Right lobe of liver (tissue), 6 donors: ENCODE results near the gene OSCP1. TPM values are rescaled to one million over a fixed set of nuclear protein-coding genes. Genes with fewer than 3 reads are reported as not detected.

Source experiments
- ATAC-seq, 4 donors: fragments of 200-7000 bp; cut with Tn5 transposase; one replicate each; pipeline ENCODE4 v1.9.1; 2020; ENCODE audit warnings: mild to moderate bottlenecking in 4 of 4, moderate library complexity in 4 of 4
- DNase-seq, 3 donors: peaks; one replicate each; pipeline ENCODE4 v3.0.0-alpha.2; 2020
- H3K27ac ChIP-seq, 3 donors: fragments of 200-600 bp; one replicate each; pipeline ENCODE4 v1.8.0; 2022
- H3K27me3 ChIP-seq, 2 donors: fragments of 200-600 bp; one replicate each; pipeline ENCODE4 v1.8.0; 2022
- H3K36me3 ChIP-seq, 4 donors: fragments of 200-600 bp; sonication (generic) in 1 of 4; one replicate each; pipeline versions ENCODE4 v1.5.1 to v1.8.0; 2017 to 2022; ENCODE audit warnings: control low read depth in 1 of 4
- H3K4me1 ChIP-seq, 4 donors: fragments of 200-600 bp; sonication (generic) in 1 of 4; one replicate each; pipeline versions ENCODE4 v1.5.1 to v1.8.0; 2017 to 2022; ENCODE audit warnings: control low read depth in 1 of 4
- H3K4me3 ChIP-seq, 3 donors: fragments of 200-600 bp; one replicate each; pipeline ENCODE4 v1.8.0; 2022
- H3K9me3 ChIP-seq, 4 donors: fragments of 200-600 bp; sonication (generic) in 1 of 4; one replicate each; pipeline versions ENCODE4 v1.5.1 to v1.8.0; 2017 to 2022; ENCODE audit warnings: control low read depth in 1 of 4
- CTCF ChIP-seq, 4 donors: fragments of 200-600 bp in 3 of 4; fragments of 450-650 bp in 1 of 4; IDR thresholded peaks; one replicate each; pipeline versions ENCODE4 v1.5.1 to v1.8.0; 2016 to 2022; ENCODE audit warnings: antibody characterized with exemption in 4 of 4, mild to moderate bottlenecking in 2 of 4
- POLR2A ChIP-seq: fragments of 450-650 bp; IDR thresholded peaks from one replicate; pipeline ENCODE4 v1.6.1; 2017; ENCODE audit warnings: antibody characterized with exemption, mild to moderate bottlenecking
- WGBS: methylation state at CpG from one replicate; pipeline ENCODE4 v1.1.6; 2018; ENCODE audit warnings: low coverage, low lambda C conversion rate; ENCODE audit not compliant: insufficient coverage; ENCODE audit errors: missing lambda C conversion rate; 5-methylcytosine and 5-hydroxymethylcytosine counted together
- intact Hi-C, 2 donors: fragments of 100-400 bp; cut with DNase I; formaldehyde crosslinking; loops; one replicate each; pipeline versions ENCODE4 v1.11.2 to v1.14.1; 2022
- total RNA-seq, 6 experiments: library from RNA; depleted of rRNA in 2 of 6; stranded (reverse); fragments of >200 nt in 2 of 6; fragmentation: NEBNext Ultra II Directional in 3 of 6; extraction: Animal tissue kit (Norgen Biotek cat#: 25700) in 3 of 6; gene quantifications; one replicate each; pipeline versions ENCODE4 v1.1.0 to v1.2.4, GENCODE V29; 2016 to 2023
- donor health status: DM: no; HTN: yes; CAD: no.
- donor health status: DM: no; HTN: no; CAD: no.
- donor health status: DM: no; HTN: no; CAD: no.
- donor health status: DM: no; HTN: yes; CAD: no.
- donor health status: DM: no; HTN: yes; CAD: no.

OSCP1 gene
- total RNA-seq, 6 experiments from 2014 or later = 0.40 to 4.9 (median 1.7) TPM

GRCh38 chr1:36446271-36446670 is 4.0 kb downstream of the OSCP1 start:
- H3K36me3 ChIP-seq = no peaks in the 10 kb centered on the region
- H3K27ac ChIP-seq = no peak overlapping the region
- no peak for DNase-seq
- H3K4me1 ChIP-seq = no peaks in the 10 kb centered on the region
- no peak for TF ChIP-seq POLR2A
- ATAC-seq = no peak
- no peaks in the 10 kb centered on the region for H3K9me3 ChIP-seq
- no peak overlapping the region for H3K4me3 ChIP-seq
- WGBS = 56% methylated on average over 8 of the region's 8 CpGs
- H3K27me3 ChIP-seq = no peaks in the 10 kb centered on the region
- intact Hi-C loops = no loop called here

- TF ChIP-seq POLR2A = no peak
- no peak for TF ChIP-seq CTCF (IDR thresholded peaks at IDR 0.05)
- no peaks in the 10 kb centered on the region for H3K4me1 ChIP-seq
- no peak for ATAC-seq
- WGBS = 83% methylated on average over 1 of the region's 2 CpGs
- no peaks in the 10 kb centered on the region for H3K36me3 ChIP-seq
- H3K27me3 ChIP-seq = no peaks in the 10 kb centered on the region
- H3K4me3 ChIP-seq = no peak overlapping the region
- H3K27ac ChIP-seq = no peak overlapping the region
- intact Hi-C loops = no loop called here
- no peak for DNase-seq
- no peaks in the 10 kb centered on the region for H3K9me3 ChIP-seq
Observed at GRCh38 chr1:36443297-36443696, 7.0 kb downstream of the OSCP1 start.

- H3K36me3 ChIP-seq = no peaks in the 10 kb centered on the region
- no peak overlapping the region for H3K27ac ChIP-seq
- 45% methylated on average over 3 of the region's 3 CpGs for WGBS
- ATAC-seq = no peak
- H3K27me3 ChIP-seq = no peaks in the 10 kb centered on the region
- intact Hi-C loops = no loop called here
- H3K4me1 ChIP-seq = no peaks in the 10 kb centered on the region
- H3K4me3 ChIP-seq = no peak overlapping the region
- H3K9me3 ChIP-seq = no peaks in the 10 kb centered on the region
- no peak for DNase-seq
- TF ChIP-seq CTCF (IDR thresholded peaks at IDR 0.05) (no peak), POLR2A (no peak)
Observed at GRCh38 chr1:36442337-36442736, 7.9 kb downstream of the OSCP1 start.

GRCh38 chr1:36440646-36441045 is 9.6 kb downstream of the OSCP1 start:
- intact Hi-C loops = no loop called here
- H3K4me3 ChIP-seq = no peak overlapping the region

GRCh38 chr1:36440044-36440443 is 10.2 kb downstream of the OSCP1 start:
- H3K27ac ChIP-seq = no peak overlapping the region
- intact Hi-C loops = no loop called here
- no peak for ATAC-seq
- H3K4me1 ChIP-seq = no peaks in the 10 kb centered on the region
- TF ChIP-seq CTCF (IDR thresholded peaks at IDR 0.05) = no peak
- no peak for TF ChIP-seq POLR2A
- no peak for DNase-seq
- no peaks in the 10 kb centered on the region for H3K27me3 ChIP-seq
- 71% methylated on average over 3 of the region's 3 CpGs for WGBS
- no peak overlapping the region for H3K4me3 ChIP-seq
- no peaks in the 10 kb centered on the region for H3K9me3 ChIP-seq
- no peaks in the 10 kb centered on the region for H3K36me3 ChIP-seq

More at GRCh38 chr1:36440646-36441045, 9.6 kb downstream of the OSCP1 start:
- Histone ChIP-seq H3K4me1 (no peaks in the 10 kb centered on the region), H3K9me3 (no peaks in the 10 kb centered on the region), H3K36me3 (no peaks in the 10 kb centered on the region), H3K27ac (no peak overlapping the region), H3K27me3 (no peaks in the 10 kb centered on the region)
- no peak for ATAC-seq
- TF ChIP-seq CTCF (IDR thresholded peaks at IDR 0.05) (no peak), POLR2A (no peak)
- 92% methylated on average over 3 of the region's 3 CpGs for WGBS
- DNase-seq = no peak
